SK-N-MC (cell line): ENCODE data around the gene TLR6.

Experiments
- EZH2 ChIP-seq: fragments of 200-600 bp; sonication (generic); IDR thresholded peaks from one replicate; pipeline ENCODE4 v1.6.1; 2017; ENCODE audit warnings: antibody characterized with exemption
- FOXP2 ChIP-seq: optimal IDR thresholded peaks from 2 replicates; pipeline ENCODE3; 2011; ENCODE audit warnings: mild to moderate bottlenecking, moderate library complexity; ENCODE audit not compliant: insufficient read depth; ENCODE audit errors: extremely low read length, control extremely low read depth

DNA sequence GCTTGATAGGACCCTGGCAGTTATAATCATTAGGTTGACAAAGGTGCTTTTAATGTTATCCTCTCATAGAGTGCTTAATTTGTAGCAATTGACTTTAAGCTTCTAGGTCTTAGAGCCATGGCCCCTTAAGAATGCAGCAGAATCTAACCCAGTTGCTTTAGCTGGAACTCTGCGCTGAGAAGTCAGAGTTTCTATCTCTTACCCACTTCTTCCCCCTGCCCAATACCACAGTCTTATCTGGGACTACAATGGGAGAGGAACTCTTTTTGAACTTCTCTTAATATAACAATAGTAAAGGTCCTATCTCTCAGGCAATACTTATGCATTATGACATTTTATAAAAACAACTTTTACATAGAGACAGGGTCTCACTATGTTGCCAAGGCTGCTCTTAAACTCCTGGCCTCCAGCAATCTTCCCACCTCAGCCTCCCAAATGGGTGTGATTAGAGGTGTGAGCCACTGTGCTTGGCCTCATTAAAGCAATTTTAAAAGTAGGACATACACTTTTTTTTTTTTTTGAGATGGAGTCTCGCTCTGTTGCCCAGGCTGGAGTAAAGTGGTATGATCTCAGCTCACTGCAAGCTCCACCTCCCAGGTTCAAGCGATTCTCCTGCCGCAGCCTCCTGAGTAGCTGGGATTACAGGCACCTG is 75.7 kb downstream of the TLR6 start:
- TF ChIP-seq EZH2, result no peak
- TF ChIP-seq FOXP2, result no peak
